ENCODE results near the gene PXN.

PXN gene

GRCh38 chr12:120229487-120230325, 35.8 kb downstream of the PXN start:
- Histone ChIP-seq H3K27ac (peak overlapping the region; percentile 98), H3K4me1 (ENCODE audit: control insufficient read depth in 1 of 2, insufficient read depth in 1 of 2, low read depth in 1 of 2, low read length in 1 of 2) (peaks cover 99 to 100% of the 10 kb centered on the region in 2 experiments), H3K36me3 (peaks cover 17% of the 10 kb centered on the region), H3K27me3 (no peaks in the 10 kb centered on the region), H3K4me3 (ENCODE audit: low read depth in 1 of 2, low read length in 1 of 2) (peak overlapping the region; percentile 65 to 68), H3K9me3 (no peaks in the 10 kb centered on the region)
- TF ChIP-seq, protein P1, sequence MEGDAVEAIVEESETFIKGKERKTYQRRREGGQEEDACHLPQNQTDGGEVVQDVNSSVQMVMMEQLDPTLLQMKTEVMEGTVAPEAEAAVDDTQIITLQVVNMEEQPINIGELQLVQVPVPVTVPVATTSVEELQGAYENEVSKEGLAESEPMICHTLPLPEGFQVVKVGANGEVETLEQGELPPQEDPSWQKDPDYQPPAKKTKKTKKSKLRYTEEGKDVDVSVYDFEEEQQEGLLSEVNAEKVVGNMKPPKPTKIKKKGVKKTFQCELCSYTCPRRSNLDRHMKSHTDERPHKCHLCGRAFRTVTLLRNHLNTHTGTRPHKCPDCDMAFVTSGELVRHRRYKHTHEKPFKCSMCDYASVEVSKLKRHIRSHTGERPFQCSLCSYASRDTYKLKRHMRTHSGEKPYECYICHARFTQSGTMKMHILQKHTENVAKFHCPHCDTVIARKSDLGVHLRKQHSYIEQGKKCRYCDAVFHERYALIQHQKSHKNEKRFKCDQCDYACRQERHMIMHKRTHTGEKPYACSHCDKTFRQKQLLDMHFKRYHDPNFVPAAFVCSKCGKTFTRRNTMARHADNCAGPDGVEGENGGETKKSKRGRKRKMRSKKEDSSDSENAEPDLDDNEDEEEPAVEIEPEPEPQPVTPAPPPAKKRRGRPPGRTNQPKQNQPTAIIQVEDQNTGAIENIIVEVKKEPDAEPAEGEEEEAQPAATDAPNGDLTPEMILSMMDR (IDR thresholded peaks at IDR 0.05), result no peak

DNA sequence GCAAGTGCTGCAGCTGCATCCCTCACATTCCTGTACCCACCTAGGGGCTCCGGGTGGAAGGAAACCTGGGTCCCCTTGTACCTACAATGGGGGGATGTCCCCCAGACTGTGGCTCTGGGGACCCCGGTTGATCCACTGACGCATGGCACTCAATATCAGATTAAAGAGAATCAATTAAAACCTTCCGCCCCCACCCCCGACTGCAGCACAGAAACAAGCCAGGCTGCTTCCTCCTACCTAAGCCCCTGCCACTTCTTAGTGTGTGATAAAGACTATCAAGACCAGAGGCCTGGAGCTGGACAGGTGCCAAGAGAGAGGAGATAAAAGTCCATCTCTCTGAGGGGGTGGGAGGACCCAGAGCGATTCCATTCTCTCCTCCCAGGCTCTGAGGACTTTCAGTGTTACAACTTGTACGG, 36.5 kb downstream of the PXN start:
- Histone ChIP-seq H3K36me3 (peaks cover 23% of the 10 kb centered on the region), H3K4me1 (ENCODE audit: control insufficient read depth in 1 of 2, insufficient read depth in 1 of 2, low read depth in 1 of 2, low read length in 1 of 2) (peaks cover 99 to 100% of the 10 kb centered on the region in 2 experiments), H3K4me3 (ENCODE audit: low read depth in 1 of 2, low read length in 1 of 2) (peak overlapping the region; percentile 65 to 68), H3K9me3 (no peaks in the 10 kb centered on the region), H3K27ac (peak overlapping the region; percentile 98), H3K27me3 (no peaks in the 10 kb centered on the region)
- TF ChIP-seq, protein P1 (IDR thresholded peaks at IDR 0.05), result no peak

- H3K4me1 ChIP-seq (ENCODE audit: control insufficient read depth in 1 of 2, insufficient read depth in 1 of 2, low read depth in 1 of 2, low read length in 1 of 2), result peaks cover 99 to 100% of the 10 kb centered on the region in 2 experiments
- peak overlapping the region; percentile 98 for H3K27ac ChIP-seq
- no peaks in the 10 kb centered on the region for H3K9me3 ChIP-seq
- H3K4me3 ChIP-seq (ENCODE audit: low read depth in 1 of 2, low read length in 1 of 2), result peak overlapping the region; percentile 65 to 68
- TF ChIP-seq, protein P1 (IDR thresholded peaks at IDR 0.05), result peak; percentile 92
- peaks cover 29% of the 10 kb centered on the region for H3K36me3 ChIP-seq
- H3K27me3 ChIP-seq, result no peaks in the 10 kb centered on the region
These were observed 37.0 kb downstream of the PXN start for GRCh38 chr12:120228291-120229070.

GRCh38 chr12:120228041-120228290, 37.6 kb downstream of the PXN start:
- Histone ChIP-seq H3K27ac (peak overlapping the region; percentile 98), H3K27me3 (no peaks in the 10 kb centered on the region), H3K4me3 (ENCODE audit: low read depth in 1 of 2, low read length in 1 of 2) (peak overlapping the region; percentile 65 to 68), H3K36me3 (peaks cover 34% of the 10 kb centered on the region), H3K4me1 (ENCODE audit: control insufficient read depth in 1 of 2, insufficient read depth in 1 of 2, low read depth in 1 of 2, low read length in 1 of 2) (peaks cover 95 to 96% of the 10 kb centered on the region in 2 experiments), H3K9me3 (no peaks in the 10 kb centered on the region)
- TF ChIP-seq, protein P1 (IDR thresholded peaks at IDR 0.05), result no peak

- TF ChIP-seq, protein P1 (IDR thresholded peaks at IDR 0.05), result no peak
- peak overlapping the region; percentile 98 for H3K27ac ChIP-seq
- H3K4me3 ChIP-seq (ENCODE audit: low read depth in 1 of 2, low read length in 1 of 2), result peak overlapping the region; percentile 65 to 68
- no peaks in the 10 kb centered on the region for H3K27me3 ChIP-seq
- peaks cover 90 to 91% of the 10 kb centered on the region in 2 experiments for H3K4me1 ChIP-seq (ENCODE audit: control insufficient read depth in 1 of 2, insufficient read depth in 1 of 2, low read depth in 1 of 2, low read length in 1 of 2)
- H3K9me3 ChIP-seq, result peaks cover under 1% of the 10 kb centered on the region
- peaks cover 39% of the 10 kb centered on the region for H3K36me3 ChIP-seq
These were observed 38.1 kb downstream of the PXN start for GRCh38 chr12:120227233-120228040.
